Brain pericyte (primary cell): ENCODE results near the gene CBX5.
"Not testable (repeated sequence)": the region's sequence is repeated elsewhere in the genome, so short reads cannot be mapped to it uniquely, and the experiment has no call there.

ENCODE experiments used
- DNase-seq: peaks from one replicate; pipeline ENCODE4 v3.0.0-alpha.2; 2012; ENCODE audit warnings: low read depth, low spot score

The CBX5 gene

DNA sequence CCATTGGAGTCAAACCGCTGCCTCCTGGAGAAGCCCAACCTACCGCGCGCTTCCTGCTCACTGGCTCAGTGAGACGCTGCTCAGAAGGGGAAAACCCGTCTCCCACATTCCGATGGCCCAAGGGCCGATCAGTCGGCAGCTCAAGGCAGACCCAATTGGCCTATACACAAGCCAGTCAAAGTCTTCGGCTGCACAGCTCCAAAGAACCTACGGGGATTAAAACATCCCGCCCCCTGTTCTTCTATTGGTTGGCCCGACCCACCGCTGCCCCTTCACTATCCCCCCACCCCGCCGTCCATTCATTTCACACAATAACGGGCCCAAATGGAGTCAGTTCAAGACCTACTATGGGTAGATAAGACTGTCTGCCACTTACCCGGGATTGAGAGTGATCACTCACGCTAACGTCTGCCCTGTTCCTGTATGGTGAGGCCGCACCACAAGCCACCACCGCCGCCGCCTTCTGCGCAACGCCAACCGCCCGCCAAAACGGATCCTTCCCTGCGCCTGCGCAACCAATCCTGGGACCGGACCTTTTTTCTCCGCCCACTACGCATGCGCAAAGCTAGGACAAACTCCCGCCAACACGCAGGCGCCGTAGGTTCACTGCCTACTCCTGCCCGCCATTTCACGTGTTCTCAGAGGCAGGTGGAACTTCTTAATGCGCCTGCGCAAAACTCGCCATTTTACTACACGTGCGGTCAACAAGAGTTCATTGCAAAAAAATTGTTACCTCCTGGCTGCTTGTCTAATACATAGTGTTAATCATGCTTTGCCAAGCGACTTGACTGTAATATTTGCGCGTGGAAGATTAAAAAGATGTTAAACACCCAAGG lies at the start of gene CBX5:
Gene CBX5 (minus strand): TSS at position 491 of the 836 bp plus-strand sequence. CDS start 22,472 bp downstream, outside the sequence.
- peak; percentile 99 for DNase-seq

DNA sequence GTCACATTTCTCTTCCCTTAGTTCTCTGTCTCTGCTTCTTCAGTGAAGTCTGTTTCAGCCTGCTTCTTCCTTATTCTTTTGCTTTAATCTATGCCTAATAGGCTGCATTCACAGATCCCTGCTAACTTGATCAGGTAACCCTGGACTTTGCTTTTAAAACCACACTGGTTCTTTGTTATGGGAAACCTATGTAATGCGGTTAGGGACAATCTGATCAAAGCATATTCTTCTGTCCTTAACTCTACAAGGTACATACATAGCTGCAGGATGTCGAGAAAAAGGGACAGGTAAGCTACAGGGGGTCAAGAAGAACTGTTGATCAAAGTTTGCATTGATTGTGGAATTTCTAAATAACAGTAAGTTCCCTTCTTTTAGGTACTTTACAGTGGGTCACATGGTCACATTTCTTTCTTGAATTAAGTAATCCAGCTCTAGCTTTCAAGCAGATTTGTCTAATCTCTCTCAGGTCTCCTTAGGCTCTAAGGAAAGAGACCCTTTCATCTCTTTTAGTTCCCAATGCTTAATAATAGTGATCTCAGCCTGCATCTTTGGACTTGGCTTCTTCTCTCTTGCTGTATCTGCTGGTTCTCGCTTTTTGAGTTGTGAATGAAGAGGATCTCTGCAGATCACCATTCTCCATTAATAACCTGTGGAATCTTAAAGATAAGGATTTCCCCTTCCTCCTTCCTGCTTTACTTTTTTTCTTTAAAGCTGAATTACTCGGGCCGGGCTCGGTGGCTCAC lies 48.8 kb upstream of the CBX5 start:
- DNase-seq: no peak

DNA sequence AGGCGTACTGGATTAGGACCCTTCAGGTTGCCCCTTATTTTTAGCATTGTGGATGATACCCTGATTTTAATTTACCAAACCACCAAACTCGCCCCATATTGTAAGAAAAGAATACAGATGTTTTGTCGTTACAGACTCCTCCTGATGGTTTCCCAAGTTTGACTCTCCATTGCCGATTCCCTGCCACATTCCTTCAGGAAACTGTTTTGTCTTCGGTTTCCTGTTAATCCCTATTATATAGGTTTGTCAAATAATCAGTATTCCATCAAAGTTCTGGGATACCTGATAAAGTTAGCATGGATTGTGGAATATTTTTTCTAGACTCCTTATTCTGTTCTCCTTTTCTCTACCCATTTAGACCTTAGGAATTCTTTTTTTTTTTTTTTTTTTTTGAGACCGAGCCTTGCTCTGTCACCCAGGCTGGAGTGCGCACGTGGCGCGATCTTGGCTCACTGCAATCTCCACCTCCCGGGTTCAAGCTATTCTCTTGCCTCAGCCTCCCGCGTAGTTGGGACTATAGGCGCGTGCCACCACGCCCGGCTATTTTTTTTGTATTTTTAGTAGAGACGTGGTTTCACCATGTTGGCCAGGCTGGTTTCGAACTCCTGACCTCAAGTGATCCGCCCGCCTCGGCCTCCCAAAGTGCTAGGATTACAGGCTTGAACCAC lies 45.7 kb upstream of the CBX5 start:
- not testable (repeated sequence) for DNase-seq

DNA sequence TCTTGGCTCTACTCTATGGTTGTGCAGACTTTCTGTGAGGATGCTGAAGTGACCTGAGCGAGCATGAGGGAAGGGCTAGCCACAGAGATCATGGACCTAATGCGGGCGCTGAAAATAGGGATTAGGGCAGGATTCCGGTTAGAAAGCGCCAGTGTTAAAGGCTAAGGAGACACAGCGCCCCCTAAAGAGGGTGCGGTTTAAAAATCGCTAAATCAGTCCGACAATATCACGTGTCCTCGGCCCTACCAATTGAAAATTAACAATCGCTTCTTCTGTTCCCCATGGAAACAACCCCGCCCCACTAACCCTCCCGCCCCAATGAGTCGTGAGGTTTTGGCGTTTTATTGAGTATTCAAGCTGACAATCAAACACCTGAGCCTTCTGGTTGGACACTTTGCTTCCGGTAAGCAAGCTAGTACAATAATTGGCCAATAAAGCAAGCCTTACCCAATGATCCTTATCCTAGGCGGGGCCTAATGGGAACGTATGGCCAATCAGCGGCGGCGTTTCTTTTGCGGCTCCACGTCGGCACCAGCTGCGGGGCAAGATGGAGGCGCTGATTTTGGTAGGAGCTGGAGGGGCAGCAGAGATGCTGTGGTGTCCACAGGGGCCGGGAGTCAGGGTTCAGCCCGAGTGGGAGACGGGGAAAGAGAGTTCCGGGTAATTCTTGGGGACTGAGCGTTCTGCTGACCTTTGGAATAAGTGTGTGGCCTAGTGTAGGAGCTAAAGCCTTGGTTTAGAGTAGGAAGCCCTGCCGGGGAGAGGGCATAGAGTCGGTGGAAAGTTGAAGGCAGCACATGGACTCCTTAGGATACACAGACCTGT lies 44.9 kb upstream of the CBX5 start, which contains the start of gene COPZ1:
Gene COPZ1 (plus strand): TSS at position 515 of the 825 bp plus-strand sequence. CDS start 33 bp downstream, at position 548.
- peak; percentile 97 for DNase-seq

DNA sequence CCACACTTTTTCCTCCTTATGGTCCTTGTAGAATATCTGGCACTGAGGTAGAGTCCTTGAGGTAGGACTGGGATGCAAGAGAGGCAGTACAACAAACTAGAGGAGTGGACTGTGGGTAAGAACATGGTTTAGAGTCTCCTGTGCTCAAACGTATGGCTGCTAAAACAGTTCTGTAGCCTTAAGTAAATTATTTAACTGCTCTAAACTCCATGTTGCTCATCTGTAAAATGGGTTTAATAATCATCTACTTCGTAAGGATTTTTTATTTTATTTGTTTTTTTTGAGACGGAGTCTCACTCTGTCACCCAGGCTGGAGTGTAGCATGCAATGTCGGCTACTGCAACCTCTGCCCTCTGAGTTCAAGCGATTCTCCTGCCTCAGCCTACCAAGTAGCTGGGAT lies 41.4 kb upstream of the CBX5 start:
- DNase-seq: no peak

DNA sequence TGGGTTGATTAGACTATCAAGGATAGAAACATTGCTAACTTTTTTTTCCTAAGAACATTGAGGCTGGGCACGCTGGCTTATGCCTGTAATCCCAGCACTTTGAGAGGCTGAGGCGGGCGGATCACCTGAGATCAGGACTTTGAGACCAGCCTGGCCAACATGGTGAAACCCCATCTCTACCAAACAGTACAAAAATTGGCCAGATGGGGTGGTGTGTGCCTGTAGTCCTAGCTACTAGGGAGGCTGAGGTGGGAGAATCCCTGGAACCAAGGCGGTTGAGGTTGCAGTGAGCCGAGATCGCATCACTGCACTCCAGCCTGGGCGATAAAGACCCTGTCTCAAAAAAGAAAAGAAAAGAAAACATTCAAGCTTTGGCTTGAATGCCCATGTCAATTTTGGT lies 32.4 kb upstream of the CBX5 start:
- not testable (repeated sequence) for DNase-seq

DNA sequence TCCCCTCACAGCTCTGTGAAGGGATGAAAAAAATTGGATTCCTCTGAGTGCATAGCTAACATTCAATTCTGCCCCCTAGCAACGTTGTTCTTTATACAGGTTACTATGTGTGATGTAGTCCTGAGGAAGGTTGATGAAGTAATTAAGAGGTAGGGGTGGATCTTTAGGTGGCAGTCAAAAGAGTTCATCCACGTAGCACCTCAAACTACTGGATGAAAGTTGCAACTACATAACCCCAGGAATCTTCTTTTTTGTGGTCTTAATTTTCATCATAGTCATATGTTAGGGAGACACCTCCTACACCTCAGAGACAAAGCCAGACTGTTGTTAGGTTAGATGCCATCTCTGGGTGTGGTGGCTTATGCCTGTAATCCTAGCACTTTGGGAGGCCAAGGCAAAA lies 31.1 kb upstream of the CBX5 start:
- no peak for DNase-seq

DNA sequence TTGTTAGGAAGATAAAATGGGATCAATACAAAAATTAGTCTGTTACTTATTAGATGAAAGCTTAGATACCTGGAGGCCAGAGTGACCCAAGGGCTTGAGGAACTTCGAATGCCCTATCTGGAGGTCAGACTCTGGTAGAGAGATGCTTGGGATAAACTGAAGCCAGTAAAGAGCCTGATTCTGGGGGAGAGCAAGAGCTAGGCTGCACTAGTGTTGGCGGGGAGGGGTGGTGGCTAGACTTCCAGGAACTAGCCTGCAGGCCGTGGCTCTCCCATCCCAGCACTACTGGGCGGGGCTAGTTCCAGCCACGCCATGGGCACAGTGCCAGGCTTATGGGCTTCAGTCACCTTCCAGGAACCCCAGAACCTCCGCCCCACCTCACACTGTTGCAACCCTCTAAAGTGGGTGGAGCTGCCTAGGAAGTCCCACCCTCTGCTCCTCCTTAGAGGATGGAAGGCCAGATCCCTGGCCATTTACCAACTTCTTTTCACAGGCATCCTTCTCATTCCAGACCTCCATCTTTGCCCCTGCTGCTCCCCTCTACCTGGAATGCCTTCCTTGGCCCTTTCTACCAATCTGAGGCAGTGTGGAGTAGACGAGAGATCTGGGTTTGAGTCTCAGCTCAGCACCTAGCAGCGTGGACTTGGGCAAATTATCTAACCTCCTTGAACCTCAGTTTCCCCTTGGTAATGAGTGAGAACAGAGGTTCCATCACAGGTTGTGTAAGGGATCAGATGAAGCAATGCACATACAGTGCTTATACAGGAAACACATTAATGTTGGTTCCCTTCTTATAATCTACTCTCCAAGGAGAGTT lies 27.2 kb upstream of the CBX5 start:
- DNase-seq: no peak

DNA sequence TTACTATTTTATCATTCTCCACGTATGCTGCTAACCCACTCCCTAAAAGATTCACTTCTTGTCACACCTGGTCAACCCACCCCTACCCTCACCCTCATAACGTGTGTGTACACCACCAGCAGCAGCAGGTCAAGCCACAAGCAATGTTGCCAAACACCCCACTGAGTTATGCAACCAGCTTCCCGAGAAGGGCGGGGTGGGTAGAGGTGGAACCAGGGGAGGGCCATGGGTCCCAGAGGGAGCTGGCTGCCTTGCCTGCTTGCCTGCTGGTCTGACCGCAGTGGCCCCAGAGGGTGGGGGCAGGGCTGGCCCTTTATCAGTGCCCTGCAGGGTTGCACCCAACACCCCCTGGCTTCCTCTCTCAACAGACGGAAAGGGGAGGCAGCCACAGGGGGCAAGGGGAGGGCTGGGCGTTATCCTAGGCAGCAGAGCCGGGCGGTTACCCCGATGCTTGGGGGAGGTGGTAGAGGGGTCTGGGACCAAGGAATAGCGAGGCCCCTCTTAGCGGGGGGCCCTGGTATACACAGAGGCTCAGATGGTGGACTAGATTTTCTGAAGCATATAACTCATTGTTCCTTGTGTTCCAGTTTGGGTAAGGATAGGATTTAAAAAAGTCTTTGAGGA lies 24.4 kb upstream of the CBX5 start:
- no peak for DNase-seq

DNA sequence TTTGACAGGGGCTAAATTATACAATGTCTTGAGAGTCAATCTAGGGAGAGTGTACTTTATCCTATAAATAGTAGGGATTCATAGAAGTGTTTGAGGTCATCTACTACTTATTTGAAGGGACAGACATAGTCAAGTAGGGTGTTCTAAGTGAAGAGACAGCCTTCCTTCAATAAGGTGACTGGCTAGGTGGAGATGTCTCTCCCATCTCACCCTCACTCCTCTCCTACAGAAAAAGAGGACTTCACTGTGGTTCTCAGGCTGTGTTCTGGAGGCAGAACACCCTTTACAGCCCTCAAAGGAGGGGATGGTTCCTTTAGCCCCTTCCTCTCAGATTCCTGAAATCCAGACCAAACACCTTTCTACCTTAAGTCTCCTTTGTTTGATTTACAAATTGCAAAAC lies 23.7 kb upstream of the CBX5 start:
- no peak for DNase-seq

DNA sequence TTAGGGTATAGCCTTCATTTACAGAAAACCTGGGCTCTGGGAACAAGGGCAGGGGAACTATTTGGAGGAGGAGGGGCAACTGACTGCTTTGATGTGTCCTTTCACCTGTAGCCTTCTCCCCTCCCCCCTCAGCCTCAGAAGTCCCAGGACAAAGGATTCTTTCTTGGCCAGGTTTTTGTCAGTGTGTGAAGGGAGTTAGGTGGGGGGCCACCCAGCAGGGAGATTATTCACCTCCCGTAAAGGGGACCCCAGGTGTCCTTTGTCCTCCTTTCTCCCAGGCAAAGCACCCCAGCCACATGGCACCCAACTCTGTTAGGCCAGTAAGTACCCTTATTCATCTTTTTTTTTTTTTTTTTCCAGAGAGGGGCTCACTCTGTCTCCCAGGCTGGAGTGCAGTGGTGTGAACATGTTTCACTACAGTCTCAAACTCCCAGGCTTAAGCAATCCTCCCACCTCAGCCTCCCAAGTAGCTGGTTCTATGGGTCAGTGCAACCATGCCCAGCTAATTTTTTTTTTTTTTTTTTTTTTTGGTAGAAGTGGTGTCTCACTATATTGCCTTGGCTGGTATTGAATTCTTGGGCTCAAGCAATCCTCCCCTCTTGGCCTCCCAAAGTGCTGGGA lies 21.6 kb upstream of the CBX5 start:
- no peak for DNase-seq

DNA sequence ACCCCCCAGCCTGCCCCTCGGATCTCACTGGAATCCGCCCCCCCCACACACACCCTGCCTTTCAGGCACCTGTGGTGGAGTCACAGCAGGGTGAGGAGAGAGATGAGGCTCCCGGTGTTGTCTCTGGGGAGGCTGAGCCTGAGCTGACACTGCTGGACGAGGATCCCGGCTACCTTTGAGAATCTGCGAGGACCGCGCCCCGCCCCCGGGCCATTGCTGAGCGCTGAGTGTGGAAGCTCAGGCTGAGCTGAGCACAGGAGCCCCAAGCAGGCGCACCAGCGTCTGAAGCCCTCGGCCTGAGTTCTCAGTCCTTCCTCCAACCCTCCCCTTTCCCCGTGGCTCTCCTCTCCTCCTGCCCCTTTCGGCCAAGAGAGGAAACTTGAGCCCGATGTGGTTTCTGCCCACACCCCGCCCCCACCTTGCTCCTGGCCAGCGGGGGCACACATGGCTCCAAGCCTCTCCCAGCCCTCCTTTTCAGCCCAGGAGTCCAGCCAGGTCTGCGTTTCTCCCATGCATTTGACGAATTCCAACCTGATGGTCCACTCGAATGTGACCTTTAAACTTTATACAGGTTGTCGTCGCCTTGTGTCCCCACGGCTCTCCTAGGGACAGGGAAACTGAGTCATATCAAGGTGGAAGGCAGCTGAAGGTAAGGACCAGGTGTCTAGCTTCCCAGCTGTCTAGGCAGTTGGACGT lies 21.0 kb upstream of the CBX5 start, which contains the start of gene NFE2:
Gene NFE2 (minus strand): TSS at position 284 of the 696 bp plus-strand sequence. CDS start 5,767 bp downstream, outside the sequence.
- no peak for DNase-seq

DNA sequence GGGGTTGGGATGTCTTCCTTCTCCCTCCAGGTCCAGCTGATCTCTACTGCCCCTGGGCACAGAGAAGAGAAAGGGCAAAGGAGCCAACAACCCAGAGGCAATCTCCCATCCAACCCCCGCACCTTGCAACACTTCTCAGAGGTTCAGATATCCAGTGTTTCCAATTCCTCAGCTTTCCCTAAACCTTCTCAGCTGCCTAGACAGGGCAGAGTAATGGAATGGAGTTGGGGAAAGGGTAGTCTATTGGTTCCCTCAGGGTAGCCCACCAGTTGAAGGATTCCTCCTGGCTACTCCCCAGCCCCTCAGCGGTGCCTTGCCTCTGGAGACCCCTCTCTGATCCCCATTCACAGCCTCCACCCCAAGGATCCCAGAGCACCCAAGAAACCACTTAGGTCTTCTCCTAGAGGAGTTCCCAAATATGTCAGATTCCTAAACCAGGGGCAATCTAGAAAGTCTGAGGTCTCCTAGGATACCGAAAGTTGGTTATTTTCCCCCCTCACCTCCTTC lies 20.4 kb upstream of the CBX5 start:
- no peak for DNase-seq

DNA sequence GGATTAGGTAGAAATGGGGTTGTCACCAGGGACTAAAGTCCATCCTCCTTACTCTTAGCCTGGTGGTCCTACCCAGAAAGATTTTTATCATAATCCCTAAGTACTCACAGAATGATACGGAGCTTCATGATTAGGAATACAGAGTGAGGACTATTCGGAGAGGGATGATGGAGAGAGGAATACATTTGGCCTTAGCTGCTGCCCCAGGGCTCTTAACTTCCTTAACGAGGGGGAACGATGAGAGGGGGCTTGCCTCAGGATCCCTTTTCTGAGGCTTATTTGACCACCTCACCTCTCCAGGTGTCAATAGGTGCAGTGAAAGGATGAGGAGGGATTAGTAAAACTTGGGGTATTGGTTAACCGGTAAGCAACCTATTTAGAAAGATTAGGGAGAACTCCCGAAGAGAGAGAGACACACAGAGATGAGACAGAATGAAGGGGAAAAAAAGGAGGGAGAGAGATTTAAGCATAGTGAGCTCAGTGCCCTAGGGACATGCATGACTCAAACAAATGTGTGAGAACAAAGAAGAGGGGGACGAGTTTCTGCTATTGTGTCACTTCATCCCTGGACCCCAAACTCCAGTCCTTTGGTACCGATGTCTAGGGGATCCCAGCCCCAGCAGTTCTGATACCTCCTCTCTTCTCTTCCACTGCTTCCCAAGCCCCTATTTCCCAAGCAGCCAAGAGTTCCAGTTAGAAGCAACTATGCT lies 19.7 kb upstream of the CBX5 start:
- DNase-seq: no peak

DNA sequence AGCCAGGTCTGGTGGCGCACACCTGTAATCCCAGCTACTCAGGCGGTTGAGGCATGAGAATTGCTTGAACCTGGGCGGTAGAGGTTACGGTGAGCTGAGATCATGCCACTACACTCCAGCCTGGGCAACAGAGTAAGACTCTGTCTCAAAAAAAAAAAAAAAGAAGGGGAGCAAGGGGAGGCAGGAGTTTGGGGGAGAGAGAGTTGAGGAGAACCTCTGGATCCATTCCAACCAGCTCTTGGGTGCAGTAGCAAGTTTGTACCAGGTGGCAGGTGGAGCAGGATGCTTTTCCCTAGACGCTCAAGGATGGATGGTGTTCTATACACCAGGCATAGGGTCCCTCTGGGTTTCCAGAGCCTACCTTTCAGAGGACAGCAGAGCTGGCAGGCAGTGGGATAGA lies 19.0 kb upstream of the CBX5 start:
- DNase-seq: no peak

DNA sequence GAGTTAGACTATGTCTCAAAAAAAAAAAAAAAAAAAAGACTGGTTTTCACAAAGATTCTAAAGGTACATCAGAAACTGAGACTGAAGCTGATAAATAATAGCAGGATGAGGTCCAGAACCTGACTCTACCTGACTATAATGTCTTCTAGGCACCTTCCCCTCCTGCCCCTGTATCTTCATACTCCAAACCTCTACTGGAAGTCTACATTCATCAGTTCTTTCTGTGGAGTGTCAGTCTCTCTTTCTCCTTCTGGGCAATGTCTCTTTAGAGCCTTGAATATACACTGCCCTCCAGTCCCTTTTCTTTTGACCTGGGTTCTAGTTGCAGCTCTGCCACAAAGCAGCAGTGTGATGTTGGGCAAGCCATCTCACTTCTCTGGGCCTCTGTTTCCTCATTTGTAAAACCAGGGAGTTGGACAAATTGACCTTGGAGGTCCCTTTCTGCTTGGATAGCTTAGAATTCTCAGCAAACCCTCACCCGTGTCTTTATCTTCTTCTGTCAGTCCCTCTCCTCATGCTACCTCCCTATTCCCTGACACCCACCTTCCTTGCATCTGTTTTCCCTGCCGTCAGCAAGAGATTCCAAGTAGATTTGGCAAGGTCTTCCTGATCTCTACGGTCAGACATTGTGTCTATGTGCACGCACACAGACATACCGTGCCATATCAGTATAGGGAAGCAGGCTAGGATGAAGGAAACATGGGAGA lies 16.6 kb upstream of the CBX5 start:
- no peak for DNase-seq

DNA sequence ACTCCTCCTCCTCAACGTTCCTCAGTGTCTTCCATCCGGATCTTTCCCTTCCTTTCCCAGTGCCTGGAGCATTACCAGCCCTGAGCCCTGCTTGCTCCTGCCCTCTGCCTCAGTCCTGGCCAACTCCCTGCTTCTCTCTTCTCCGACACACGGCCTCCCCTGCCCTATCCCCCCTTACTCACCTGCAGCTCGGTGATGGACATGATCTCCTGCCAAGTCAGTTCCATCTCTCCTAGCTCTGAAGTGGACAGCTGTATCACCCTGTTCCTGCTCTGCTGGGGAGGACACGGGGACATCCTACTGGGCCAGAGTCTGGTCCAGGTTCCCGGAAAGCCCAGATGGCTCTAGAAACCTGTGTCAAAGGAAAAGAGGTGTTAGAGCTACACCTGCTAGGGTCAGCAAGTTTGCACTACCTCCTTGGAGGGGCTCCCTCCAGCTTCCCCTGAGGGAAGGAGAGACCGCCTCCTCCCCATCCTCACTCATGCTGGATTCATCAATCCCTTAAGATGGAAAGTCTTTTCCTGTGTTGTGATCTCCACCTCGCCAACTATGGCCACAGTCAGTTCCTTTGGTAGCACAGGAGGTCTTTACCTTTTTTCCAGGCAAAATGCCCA lies 15.1 kb upstream of the CBX5 start:
- no peak for DNase-seq
